Pulmonary artery endothelial cell (primary cell): Measurements from ENCODE around the gene CTRL. TPM values are rescaled to one million over a fixed set of nuclear protein-coding genes. Genes with fewer than 3 reads are reported as not detected.

Experiments used
- DNase-seq: peaks from one replicate; pipeline ENCODE4 v3.0.0-alpha.2; 2011; ENCODE audit warnings: low read depth, low spot score
- total RNA-seq: library from RNA; depleted of rRNA; stranded (reverse); fragments of >200 nt; gene quantifications from 2 replicates; pipeline ENCODE4 v1.2.3, GENCODE V29; 2014

The CTRL gene
- total RNA-seq, 1 donor from 2014 or later = 0.26 TPM

- DNase-seq = peak; percentile 87
Measured at GRCh38 chr16:67892899-67893742, 38.5 kb downstream of the CTRL start, which contains the start of gene PSKH1. TSS of gene PSKH1 (plus strand) at chr16:67893254. CDS start at chr16:67908750, 15,496 bp downstream.

- no peak for DNase-seq
Measured at GRCh38 chr16:67892375-67892774, 39.3 kb downstream of the CTRL start.

GRCh38 chr16:67888331-67888730 is 43.3 kb downstream of the CTRL start:
- no peak for DNase-seq

GRCh38 chr16:67886387-67886786 is 45.3 kb downstream of the CTRL start:
- DNase-seq = no peak

- no peak for DNase-seq
Measured at GRCh38 chr16:67885976-67886375, 45.7 kb downstream of the CTRL start.

GRCh38 chr16:67885545-67885944 is 46.1 kb downstream of the CTRL start:
- DNase-seq = no peak

- DNase-seq = no peak
Measured at GRCh38 chr16:67884684-67885083, 47.0 kb downstream of the CTRL start, which contains the start of gene NRN1L. TSS of gene NRN1L (plus strand) at chr16:67884885. CDS start at chr16:67884904, 19 bp downstream.

- DNase-seq = no peak
Measured at GRCh38 chr16:67883872-67884261, 47.8 kb downstream of the CTRL start.

GRCh38 chr16:67883146-67883871 is 48.4 kb downstream of the CTRL start:
- no peak for DNase-seq

- DNase-seq = no peak
Measured at GRCh38 chr16:67882374-67883145, 49.1 kb downstream of the CTRL start.

- DNase-seq = no peak
Measured at GRCh38 chr16:67881621-67882161, 50.0 kb downstream of the CTRL start.

GRCh38 chr16:67880584-67880983 is 51.1 kb downstream of the CTRL start:
- DNase-seq = no peak

- DNase-seq = no peak
Measured at GRCh38 chr16:67879936-67880335, 51.7 kb downstream of the CTRL start.

Other genes starting within 250 kb of the CTRL start
- 40.6 and 41.6 TPM in 2 replicates for gene GFOD2, start 212.5 kb downstream of the CTRL start, total RNA-seq
- gene RANBP10, start 125.3 kb downstream of the CTRL start, total RNA-seq = 5.7 and 7.0 TPM in 2 replicates
- 0.20 and 0.60 TPM in 2 replicates for gene TSNAXIP1, start 125.0 kb downstream of the CTRL start, total RNA-seq
- gene THAP11, start 89.5 kb downstream of the CTRL start, total RNA-seq = 34.2 and 56.6 TPM in 2 replicates
- 230 and 252 TPM in 2 replicates for gene NUTF2, start 84.9 kb downstream of the CTRL start, total RNA-seq
- gene CENPT, start 84.2 kb downstream of the CTRL start, total RNA-seq = 23.2 and 27.1 TPM in 2 replicates
- 73.7 and 85.2 TPM in 2 replicates for gene EDC4, start 58.8 kb downstream of the CTRL start, total RNA-seq
- gene NRN1L, start 47.0 kb downstream of the CTRL start, total RNA-seq = not detected in 2 replicates
- gene PSKH1, start 38.6 kb downstream of the CTRL start, total RNA-seq = 15.3 and 15.4 TPM in 2 replicates
- gene PSMB10, start 5.0 kb upstream of the CTRL start, total RNA-seq = 58.8 and 87.0 TPM in 2 replicates
- gene LCAT, start 12.3 kb upstream of the CTRL start, total RNA-seq = 2.1 and 3.8 TPM in 2 replicates
- 57.2 and 73.1 TPM in 2 replicates for gene SLC12A4, start 36.8 kb upstream of the CTRL start, total RNA-seq
- gene DPEP3, start 48.6 kb upstream of the CTRL start, total RNA-seq = not detected in 2 replicates
- 0.42 TPM in 1 of 2 replicates, not detected in the other for gene DPEP2, start 67.6 kb upstream of the CTRL start, total RNA-seq
- gene DPEP2NB, start 84.0 kb upstream of the CTRL start, total RNA-seq = not detected in 2 replicates
- gene DDX28, start 91.4 kb upstream of the CTRL start, total RNA-seq = 12.9 and 16.4 TPM in 2 replicates
- gene DUS2, start 91.4 kb upstream of the CTRL start, total RNA-seq = 20.4 and 21.7 TPM in 2 replicates
- gene NFATC3, start 153.5 kb upstream of the CTRL start, total RNA-seq = 11.0 and 13.8 TPM in 2 replicates